ENCODE measurements around the gene EVI2A.

The EVI2A gene

GRCh38 chr17:31279401-31279800 lies 42.0 kb downstream of the EVI2A start:
- in situ Hi-C loops (cut with MboI; ENCODE audit: low sequenced_read_pairs), result no loop called here

- in situ Hi-C loops (cut with MboI; ENCODE audit: low sequenced_read_pairs), result no loop called here
These were observed 46.3 kb downstream of the EVI2A start for GRCh38 chr17:31275116-31275515.

GRCh38 chr17:31274252-31274651 lies 47.2 kb downstream of the EVI2A start:
- in situ Hi-C loops (cut with MboI; ENCODE audit: low sequenced_read_pairs), result no loop called here

GRCh38 chr17:31273516-31273915 lies 47.9 kb downstream of the EVI2A start:
- in situ Hi-C loops (cut with MboI; ENCODE audit: low sequenced_read_pairs), result no loop called here

GRCh38 chr17:31272803-31273202 lies 48.6 kb downstream of the EVI2A start:
- in situ Hi-C loops (cut with MboI; ENCODE audit: low sequenced_read_pairs), result no loop called here

GRCh38 chr17:31272236-31272635 lies 49.2 kb downstream of the EVI2A start:
- in situ Hi-C loops (cut with MboI; ENCODE audit: low sequenced_read_pairs), result no loop called here

GRCh38 chr17:31269578-31269983 lies 51.8 kb downstream of the EVI2A start:
- in situ Hi-C loops (cut with MboI; ENCODE audit: low sequenced_read_pairs), result no loop called here

GRCh38 chr17:31269036-31269577 lies 52.3 kb downstream of the EVI2A start:
- in situ Hi-C loops (cut with MboI; ENCODE audit: low sequenced_read_pairs), result no loop called here

Measured in HL-60/S4 treated with phorbol 12-myristate 13-acetate at 8.2 ng/mL for 4 days and 3 days (cell line).